Mammary epithelial cell (primary cell): ENCODE data around the gene SCMH1.

Source experiments
- CTCF ChIP-seq, 2 donors: IDR thresholded peaks in 1 of 2; conservative IDR thresholded peaks in 1 of 2; 2 replicates each; pipeline ENCODE4 v1.5.1; 2011 to 2012; ENCODE audit warnings: inconsistent platforms in 2 of 2, low read length in 2 of 2, mild to moderate bottlenecking in 2 of 2, control low read depth in 1 of 2, low read depth in 1 of 2; ENCODE audit not compliant: insufficient read depth in 1 of 2; ENCODE audit errors: extremely low read depth in 1 of 2
- EZH2 ChIP-seq: IDR thresholded peaks from 2 replicates; pipeline ENCODE4 v1.6.1; 2012; ENCODE audit warnings: low read length, inconsistent platforms, borderline replicate concordance

GRCh38 chr1:40981691-40982448 lies 260.2 kb downstream of the SCMH1 start:
- no peak for TF ChIP-seq CTCF (conservative IDR thresholded peaks at IDR 0.05 in 1 of 2, IDR thresholded peaks at IDR 0.05 in 1 of 2; ENCODE audit: extremely low read depth in 1 of 2, insufficient read depth in 1 of 2, low read depth in 1 of 2, low read length in 2 of 2)
- no peak for TF ChIP-seq EZH2
